ENCODE results near the gene ZNF48. TPM values are rescaled to one million over a fixed set of nuclear protein-coding genes. Genes with fewer than 3 reads are reported as not detected.
"Not testable (repeated sequence)": the region's sequence is repeated elsewhere in the genome, so short reads cannot be mapped to it uniquely, and the experiment has no call there.

Gene ZNF48
- total RNA-seq, 1 donor from 2014 or later: 11.8 TPM

GRCh38 chr16:30382111-30382881 lies 12.9 kb upstream of the ZNF48 start, which contains the start of gene SEPTIN1:
Gene SEPTIN1 (minus strand): TSS chr16:30382561. CDS start chr16:30382542, 19 bp downstream.
- Mint-ChIP-seq H3K27ac (ENCODE audit: unreplicated experiment) (peak within 1 kb of the TSS; percentile 49), H3K27me3 (ENCODE audit: low read depth) (no peaks in the 10 kb centered on the region), H3K9me3 (ENCODE audit: low read depth) (no peaks in the 10 kb centered on the region), H3K4me3 (ENCODE audit: unreplicated experiment) (no peak within 1 kb of the TSS), H3K4me1 (ENCODE audit: low read depth) (peaks cover 20% of the 10 kb centered on the region), H3K36me3 (ENCODE audit: low read depth) (no peaks in the 10 kb centered on the region)
- no peak for DNase-seq (ENCODE audit: low spot score)
- no peak for TF ChIP-seq CTCF (IDR thresholded peaks at IDR 0.05)

- no peak for TF ChIP-seq CTCF (IDR thresholded peaks at IDR 0.05)
- Mint-ChIP-seq H3K36me3 (ENCODE audit: low read depth) (no peaks in the 10 kb centered on the region), H3K27me3 (ENCODE audit: low read depth) (no peaks in the 10 kb centered on the region), H3K9me3 (ENCODE audit: low read depth) (no peaks in the 10 kb centered on the region), H3K4me1 (ENCODE audit: low read depth) (peaks cover 12% of the 10 kb centered on the region), H3K4me3 (ENCODE audit: unreplicated experiment) (no peak overlapping the region), H3K27ac (ENCODE audit: unreplicated experiment) (no peak overlapping the region)
- DNase-seq (ENCODE audit: low spot score): no peak
Measured at GRCh38 chr16:30383521-30383920, 11.7 kb upstream of the ZNF48 start.

GRCh38 chr16:30394592-30395154 lies 547 bp upstream of the ZNF48 start:
- H3K27me3 Mint-ChIP-seq (ENCODE audit: low read depth): no peaks in the 10 kb centered on the region
- no peak for TF ChIP-seq CTCF (IDR thresholded peaks at IDR 0.05)
- no peak for DNase-seq (ENCODE audit: low spot score)
- peak overlapping the region; percentile 99 for H3K27ac Mint-ChIP-seq (ENCODE audit: unreplicated experiment)
- peaks cover 28% of the 10 kb centered on the region for H3K4me1 Mint-ChIP-seq (ENCODE audit: low read depth)
- H3K4me3 Mint-ChIP-seq (ENCODE audit: unreplicated experiment): peak overlapping the region; percentile 97
- H3K9me3 Mint-ChIP-seq (ENCODE audit: low read depth): no peaks in the 10 kb centered on the region
- H3K36me3 Mint-ChIP-seq (ENCODE audit: low read depth): peaks cover 2% of the 10 kb centered on the region

DNA sequence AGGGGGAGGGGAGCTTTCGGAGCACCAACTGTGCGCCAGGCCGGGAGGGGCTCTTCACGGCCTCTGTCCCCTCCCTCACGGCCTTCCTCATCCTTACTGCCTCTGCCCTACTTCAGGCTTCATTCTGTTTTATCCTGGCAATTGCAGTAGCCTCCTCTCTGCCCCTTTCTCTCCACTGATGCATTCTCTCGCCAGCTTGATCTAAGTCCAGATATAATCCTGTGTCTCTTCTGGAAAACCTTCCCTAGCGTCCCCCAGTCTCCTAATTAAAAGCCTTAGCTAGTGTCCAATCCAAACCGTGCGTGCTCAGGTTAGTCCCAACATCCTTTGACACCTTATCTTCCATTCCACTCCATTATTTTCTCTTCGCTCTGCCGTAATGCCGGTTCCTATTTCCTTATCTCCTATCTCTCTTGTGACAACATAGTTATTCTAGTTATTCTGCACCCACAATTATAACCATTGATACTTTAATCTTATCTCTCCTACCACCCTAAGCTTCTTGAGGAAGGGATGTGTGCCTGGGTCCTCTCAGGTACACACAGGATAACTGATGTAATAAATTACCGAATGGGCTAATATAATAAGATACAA lies 869 bp downstream of the ZNF48 start:
- H3K27ac Mint-ChIP-seq (ENCODE audit: unreplicated experiment): peak overlapping the region; percentile 87
- no peak for TF ChIP-seq CTCF (IDR thresholded peaks at IDR 0.05)
- H3K36me3 Mint-ChIP-seq (ENCODE audit: low read depth): peaks cover 2% of the 10 kb centered on the region
- no peaks in the 10 kb centered on the region for H3K9me3 Mint-ChIP-seq (ENCODE audit: low read depth)
- H3K27me3 Mint-ChIP-seq (ENCODE audit: low read depth): no peaks in the 10 kb centered on the region
- H3K4me3 Mint-ChIP-seq (ENCODE audit: unreplicated experiment): peak overlapping the region; percentile 81
- DNase-seq (ENCODE audit: low spot score): no peak
- H3K4me1 Mint-ChIP-seq (ENCODE audit: low read depth): peaks cover 37% of the 10 kb centered on the region

- not testable (repeated sequence) for H3K9me3 Mint-ChIP-seq (ENCODE audit: low read depth); DNase-seq (ENCODE audit: low spot score); H3K27me3 Mint-ChIP-seq (ENCODE audit: low read depth); H3K27ac Mint-ChIP-seq (ENCODE audit: unreplicated experiment); H3K36me3 Mint-ChIP-seq (ENCODE audit: low read depth)
- Mint-ChIP-seq H3K4me3 (ENCODE audit: unreplicated experiment) (peak overlapping the region; percentile 81), H3K4me1 (ENCODE audit: low read depth) (peaks cover 42% of the 10 kb centered on the region)
Measured at GRCh38 chr16:30396627-30397026, 1.4 kb downstream of the ZNF48 start.

Data from chondrocyte (in vitro differentiated cells).